ENCODE data around the gene FOXA2. TPM values are rescaled to one million over a fixed set of nuclear protein-coding genes. Genes with fewer than 3 reads are reported as not detected.
"Not testable (repeated sequence)": the region's sequence is repeated elsewhere in the genome, so short reads cannot be mapped to it uniquely, and the experiment has no call there.

FOXA2 gene
- total RNA-seq, 1 donor from 2014 or later = not detected

GRCh38 chr20:22601361-22602141 lies 17.2 kb upstream of the FOXA2 start:
- Mint-ChIP-seq H3K9me3 (no peaks in the 10 kb centered on the region), H3K4me3 (no peak overlapping the region), H3K36me3 (ENCODE audit: low read depth) (no peaks in the 10 kb centered on the region), H3K27ac (no peak overlapping the region), H3K4me1 (no peaks in the 10 kb centered on the region), H3K27me3 (peaks cover 3% of the 10 kb centered on the region)
- CTCF ChIA-PET = no interaction called here
- ATAC-seq (ENCODE audit: low read depth) (no peak), DNase-seq (no peak)
- no peak for TF ChIP-seq CTCF (IDR thresholded peaks at IDR 0.05)
- POLR2A ChIA-PET = no interaction called here
- intact Hi-C loops (cut with micrococcal nuclease) = no loop called here

GRCh38 chr20:22599258-22599657 lies 14.9 kb upstream of the FOXA2 start:
- ATAC-seq (ENCODE audit: low read depth); POLR2A ChIA-PET; H3K27ac Mint-ChIP-seq; H3K9me3 Mint-ChIP-seq; intact Hi-C loops (cut with micrococcal nuclease); H3K36me3 Mint-ChIP-seq (ENCODE audit: low read depth); H3K4me1 Mint-ChIP-seq; CTCF ChIA-PET; DNase-seq; H3K4me3 Mint-ChIP-seq; H3K27me3 Mint-ChIP-seq: not testable (repeated sequence)

GRCh38 chr20:22597303-22597702 lies 12.9 kb upstream of the FOXA2 start:
- ChIA-PET CTCF (no interaction called here), POLR2A (no interaction called here)
- Mint-ChIP-seq H3K27ac (no peak overlapping the region), H3K9me3 (no peaks in the 10 kb centered on the region), H3K36me3 (ENCODE audit: low read depth) (no peaks in the 10 kb centered on the region), H3K4me1 (no peaks in the 10 kb centered on the region), H3K4me3 (no peak overlapping the region), H3K27me3 (peaks cover 3% of the 10 kb centered on the region)
- intact Hi-C loops (cut with micrococcal nuclease) = no loop called here
- TF ChIP-seq CTCF (IDR thresholded peaks at IDR 0.05) = no peak
- DNase-seq (no peak), ATAC-seq (ENCODE audit: low read depth) (no peak)

GRCh38 chr20:22590662-22591061 lies 6.3 kb upstream of the FOXA2 start:
- intact Hi-C loops (cut with micrococcal nuclease) = no loop called here

GRCh38 chr20:22586645-22587310 lies 2.4 kb upstream of the FOXA2 start:
- POLR2A ChIA-PET = no interaction called here
- Mint-ChIP-seq H3K4me1 (peaks cover 1% of the 10 kb centered on the region), H3K27ac (no peak overlapping the region), H3K9me3 (no peaks in the 10 kb centered on the region), H3K36me3 (ENCODE audit: low read depth) (no peaks in the 10 kb centered on the region), H3K27me3 (peaks cover 44% of the 10 kb centered on the region), H3K4me3 (no peak overlapping the region)
- CTCF ChIA-PET = interaction anchor here (0.9 to 1.9 kb wide), 2 partner anchors 13 to 248 kb away, joined by 3 to 6 read pairs; no protein-coding TSS in a partner anchor
- intact Hi-C loops (cut with micrococcal nuclease) = loop anchor here (10.0 kb wide), 1 partner anchor 872 kb away; no protein-coding TSS in a partner anchor
- ATAC-seq (ENCODE audit: low read depth) (no peak), DNase-seq (no peak)
- no peak for TF ChIP-seq CTCF (IDR thresholded peaks at IDR 0.05)

More at GRCh38 chr20:22590662-22591061, 6.3 kb upstream of the FOXA2 start:
- no peak for TF ChIP-seq CTCF (IDR thresholded peaks at IDR 0.05)
- CTCF ChIA-PET = no interaction called here
- H3K36me3 Mint-ChIP-seq (ENCODE audit: low read depth) = no peaks in the 10 kb centered on the region
- H3K9me3 Mint-ChIP-seq = no peaks in the 10 kb centered on the region
- H3K4me3 Mint-ChIP-seq = no peak overlapping the region
- peaks cover 29% of the 10 kb centered on the region for H3K27me3 Mint-ChIP-seq
- no peak overlapping the region for H3K27ac Mint-ChIP-seq
- DNase-seq = no peak
- ATAC-seq (ENCODE audit: low read depth) = no peak
- POLR2A ChIA-PET = no interaction called here
- H3K4me1 Mint-ChIP-seq = no peaks in the 10 kb centered on the region
